ENCODE results near the gene JARID2. TPM values are rescaled to one million over a fixed set of nuclear protein-coding genes. Genes with fewer than 3 reads are reported as not detected.

Gene JARID2
- total and polyA plus RNA-seq, 8 donors: 2.4 to 42.6 (median 11.5) TPM

- Histone ChIP-seq H3K27me3 (no peaks in the 10 kb centered on the region), H3K9me3 (no peaks in the 10 kb centered on the region), H3K4me1 (peaks cover 16 to 68% (median 31%) of the 10 kb centered on the region in 4 donors), H3K4me3 (no peak overlapping the region), H3K36me3 (no peaks in the 10 kb centered on the region), H3K27ac (no peak overlapping the region)
- intact Hi-C loops (cut with DNase I; ENCODE audit: low total_unique reads): no loop called here
- WGBS, 5 donors: 91 to 95% (median 94%) methylated on average over 4 of the region's 4 CpGs
- TF ChIP-seq EP300 (IDR thresholded peaks at IDR 0.05): no peak
- no peak for TF ChIP-seq CTCF (IDR thresholded peaks at IDR 0.05)
- no peak for TF ChIP-seq POLR2AphosphoS5 (IDR thresholded peaks at IDR 0.05)
- no peak for TF ChIP-seq POLR2A (IDR thresholded peaks at IDR 0.05)
- DNase-seq: no peak
These were observed 102.7 kb downstream of the JARID2 start for GRCh38 chr6:15348528-15348927.

DNA sequence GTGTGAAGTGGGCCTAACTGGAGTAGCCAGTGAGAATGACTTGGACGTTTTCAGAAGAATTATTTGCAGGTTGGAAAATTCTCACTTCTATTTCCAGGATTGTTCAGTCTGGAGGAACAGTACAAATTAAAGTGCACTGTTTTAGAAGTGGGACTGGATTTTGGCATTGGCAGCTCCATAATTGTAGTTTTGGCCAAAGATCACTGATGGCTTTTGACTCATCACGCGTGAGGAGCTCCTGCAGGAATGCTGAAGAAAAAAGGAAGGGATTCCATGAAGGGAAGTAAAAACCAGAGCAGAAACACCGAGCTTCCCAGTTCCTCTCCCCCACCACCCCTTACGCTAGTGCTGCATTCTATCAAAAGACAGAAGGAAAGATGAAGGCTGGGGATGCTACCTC lies 103.5 kb downstream of the JARID2 start:
- no peaks in the 10 kb centered on the region for H3K36me3 ChIP-seq
- no peak for DNase-seq
- intact Hi-C loops (cut with DNase I; ENCODE audit: low total_unique reads): no loop called here

GRCh38 chr6:15350386-15351083 lies 104.7 kb downstream of the JARID2 start:
- intact Hi-C loops (cut with DNase I; ENCODE audit: low total_unique reads): no loop called here
- Histone ChIP-seq H3K9me3 (no peaks in the 10 kb centered on the region), H3K4me1 (peaks cover 9 to 60% (median 26%) of the 10 kb centered on the region in 4 donors), H3K4me3 (no peak overlapping the region), H3K36me3 (no peaks in the 10 kb centered on the region), H3K27ac (no peak overlapping the region), H3K27me3 (no peaks in the 10 kb centered on the region)
- WGBS, 5 donors: 68 to 75% (median 73%) methylated on average over 6 of the region's 6 CpGs
- TF ChIP-seq POLR2AphosphoS5 (IDR thresholded peaks at IDR 0.05) (no peak), CTCF (IDR thresholded peaks at IDR 0.05) (no peak), POLR2A (IDR thresholded peaks at IDR 0.05) (no peak), EP300 (IDR thresholded peaks at IDR 0.05) (no peak)
- DNase-seq: no peak

More for the DNA sequence above, 103.5 kb downstream of the JARID2 start:
- Histone ChIP-seq H3K27me3 (no peaks in the 10 kb centered on the region), H3K4me3 (no peak overlapping the region), H3K27ac (no peak overlapping the region), H3K9me3 (no peaks in the 10 kb centered on the region), H3K4me1 (peaks cover 16 to 63% (median 28%) of the 10 kb centered on the region in 4 donors)
- TF ChIP-seq EP300 (IDR thresholded peaks at IDR 0.05): no peak
- 80 to 88% (median 86%) methylated on average over 5 of the region's 5 CpGs for WGBS, 5 donors

- Histone ChIP-seq H3K36me3 (no peaks in the 10 kb centered on the region), H3K27ac (no peak overlapping the region), H3K27me3 (no peaks in the 10 kb centered on the region), H3K4me3 (no peak overlapping the region), H3K4me1 (peaks cover 9 to 69% (median 28%) of the 10 kb centered on the region in 4 donors), H3K9me3 (no peaks in the 10 kb centered on the region)
- WGBS, 5 donors: 72 to 85% (median 77%) methylated on average over 3 of the region's 3 CpGs
- no peak for TF ChIP-seq POLR2AphosphoS5 (IDR thresholded peaks at IDR 0.05)
- TF ChIP-seq POLR2A (IDR thresholded peaks at IDR 0.05): no peak
- no peak for TF ChIP-seq CTCF (IDR thresholded peaks at IDR 0.05)
- no peak for TF ChIP-seq EP300 (IDR thresholded peaks at IDR 0.05)
- DNase-seq: no peak
- intact Hi-C loops (cut with DNase I; ENCODE audit: low total_unique reads): no loop called here
These were observed 105.8 kb downstream of the JARID2 start for GRCh38 chr6:15351631-15352030.

DNA sequence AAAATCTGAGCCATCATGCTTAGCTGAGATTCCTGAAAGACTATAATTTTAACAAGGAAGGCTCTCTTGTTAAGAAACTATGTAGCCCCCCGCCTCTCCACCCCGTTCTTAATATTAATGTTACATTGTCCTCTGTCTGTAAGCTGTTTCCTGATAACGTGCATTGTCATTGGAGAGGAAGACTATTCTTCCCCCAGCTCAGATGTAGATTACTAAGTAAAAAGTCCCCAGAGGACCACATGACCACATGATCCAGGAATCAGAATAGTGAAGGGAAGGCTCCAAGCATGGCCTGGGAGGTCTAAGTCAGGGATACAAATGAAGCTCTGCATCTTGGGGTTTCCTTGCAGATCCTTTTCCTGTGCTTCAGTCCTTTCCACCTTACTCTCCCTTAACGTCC lies 106.4 kb downstream of the JARID2 start:
- intact Hi-C loops (cut with DNase I; ENCODE audit: low total_unique reads): no loop called here
- Histone ChIP-seq H3K9me3 (no peaks in the 10 kb centered on the region), H3K4me1 (peaks cover 9 to 72% (median 31%) of the 10 kb centered on the region in 4 donors), H3K27ac (no peak overlapping the region), H3K4me3 (no peak overlapping the region), H3K36me3 (no peaks in the 10 kb centered on the region), H3K27me3 (no peaks in the 10 kb centered on the region)
- TF ChIP-seq POLR2AphosphoS5 (IDR thresholded peaks at IDR 0.05) (no peak), CTCF (IDR thresholded peaks at IDR 0.05) (no peak), POLR2A (IDR thresholded peaks at IDR 0.05) (no peak), EP300 (IDR thresholded peaks at IDR 0.05) (no peak)
- WGBS, 5 donors: 66 to 79% (median 73%) methylated on average over 4 of the region's 4 CpGs
- no peak for DNase-seq
